GM19099 (cell line): ENCODE data around the gene BMPR1B.

ENCODE experiments used
- POLR2A ChIP-seq: IDR thresholded peaks from 3 replicates; pipeline ENCODE4 v1.6.1; 2011; ENCODE audit warnings: low read depth; ENCODE audit not compliant: insufficient read length; ENCODE audit errors: extremely low read depth

The BMPR1B gene

GRCh38 chr4:95181243-95181995, 423.7 kb downstream of the BMPR1B start:
- TF ChIP-seq POLR2A: no peak

GRCh38 chr4:95181996-95182306, 424.2 kb downstream of the BMPR1B start:
- no peak for TF ChIP-seq POLR2A

- no peak for TF ChIP-seq POLR2A
Measured at GRCh38 chr4:95183656-95184408, 426.1 kb downstream of the BMPR1B start.

GRCh38 chr4:95186666-95187065, 428.9 kb downstream of the BMPR1B start:
- TF ChIP-seq POLR2A: no peak

GRCh38 chr4:95188701-95189370, 431.1 kb downstream of the BMPR1B start:
- TF ChIP-seq POLR2A: no peak

- no peak for TF ChIP-seq POLR2A
Measured at GRCh38 chr4:95190751-95191436, 433.1 kb downstream of the BMPR1B start.

- no peak for TF ChIP-seq POLR2A
Measured at GRCh38 chr4:95191537-95191936, 433.8 kb downstream of the BMPR1B start.

GRCh38 chr4:95193391-95194224, 435.9 kb downstream of the BMPR1B start:
- TF ChIP-seq POLR2A: no peak

- TF ChIP-seq POLR2A: no peak
Measured at GRCh38 chr4:95197353-95197752, 439.6 kb downstream of the BMPR1B start.

GRCh38 chr4:95198961-95199360, 441.2 kb downstream of the BMPR1B start:
- no peak for TF ChIP-seq POLR2A

- TF ChIP-seq POLR2A: no peak
Measured at GRCh38 chr4:95204267-95204844, 446.6 kb downstream of the BMPR1B start.

- no peak for TF ChIP-seq POLR2A
Measured at GRCh38 chr4:95204873-95205272, 447.1 kb downstream of the BMPR1B start.
